Vagina (tissue), 2 donors: ENCODE measurements around the gene MXD3. TPM values are rescaled to one million over a fixed set of nuclear protein-coding genes. Genes with fewer than 3 reads are reported as not detected.

Experiments
- DNase-seq, 2 donors: peaks; one replicate each; pipeline ENCODE4 v3.0.0-alpha.2; 2017; ENCODE audit errors: extremely low spot score in 2 of 2
- H3K27ac ChIP-seq: fragments of 200-600 bp; sonication (generic); one replicate; pipeline ENCODE4 v1.5.1; 2019
- H3K27me3 ChIP-seq: fragments of 200-600 bp; sonication (generic); one replicate; pipeline ENCODE4 v1.5.1; 2019
- H3K36me3 ChIP-seq, 2 donors: fragments of 200-600 bp; sonication (generic); one replicate each; pipeline ENCODE4 v1.5.1; 2017 to 2019
- H3K4me1 ChIP-seq: fragments of 200-600 bp; sonication (generic); one replicate; pipeline ENCODE4 v1.5.1; 2019
- H3K4me3 ChIP-seq, 2 donors: fragments of 200-600 bp; sonication (generic); 1 replicate in 1 of 2; 2 replicates in 1 of 2; pipeline ENCODE4 v1.5.1; 2016 to 2019
- H3K9me3 ChIP-seq: fragments of 200-600 bp; sonication (generic); one replicate; pipeline ENCODE4 v1.5.1; 2019
- POLR2A ChIP-seq, 2 donors: fragments of 450-650 bp; IDR thresholded peaks; one replicate each; pipeline ENCODE4 v1.6.1; 2017; ENCODE audit warnings: antibody characterized with exemption in 2 of 2, mild to moderate bottlenecking in 2 of 2, moderate library complexity in 2 of 2
- POLR2AphosphoS5 ChIP-seq, 2 donors: sonication (generic); formaldehyde crosslinking; IDR thresholded peaks; one replicate each; pipeline ENCODE4 v1.9.0; 2017; ENCODE audit warnings: antibody characterized with exemption in 2 of 2, mild to moderate bottlenecking in 2 of 2, low read depth in 1 of 2; ENCODE audit not compliant: insufficient read depth in 1 of 2
- intact Hi-C: fragments of 100-400 bp; cut with DNase I; formaldehyde crosslinking; loops from one replicate; pipeline ENCODE4 v1.15.1; 2023
- total RNA-seq: library from RNA; depleted of rRNA; stranded (reverse); fragments of >200 nt; gene quantifications from one replicate; pipeline ENCODE4 v1.2.3, GENCODE V29; 2016
- TF ChIP-seq, protein P1 (sequence below), 3 experiments: fragments of 450-650 bp in 2 of 3; fragments of 200-600 bp in 1 of 3; sonication (generic) in 1 of 3; IDR thresholded peaks; one replicate each; pipeline ENCODE4 v1.5.1; 2017 to 2019; ENCODE audit warnings: antibody characterized with exemption in 3 of 3, mild to moderate bottlenecking in 2 of 3, moderate library complexity in 2 of 3

MXD3 gene
- total RNA-seq, 1 donor from 2014 or later = 5.4 TPM

DNA sequence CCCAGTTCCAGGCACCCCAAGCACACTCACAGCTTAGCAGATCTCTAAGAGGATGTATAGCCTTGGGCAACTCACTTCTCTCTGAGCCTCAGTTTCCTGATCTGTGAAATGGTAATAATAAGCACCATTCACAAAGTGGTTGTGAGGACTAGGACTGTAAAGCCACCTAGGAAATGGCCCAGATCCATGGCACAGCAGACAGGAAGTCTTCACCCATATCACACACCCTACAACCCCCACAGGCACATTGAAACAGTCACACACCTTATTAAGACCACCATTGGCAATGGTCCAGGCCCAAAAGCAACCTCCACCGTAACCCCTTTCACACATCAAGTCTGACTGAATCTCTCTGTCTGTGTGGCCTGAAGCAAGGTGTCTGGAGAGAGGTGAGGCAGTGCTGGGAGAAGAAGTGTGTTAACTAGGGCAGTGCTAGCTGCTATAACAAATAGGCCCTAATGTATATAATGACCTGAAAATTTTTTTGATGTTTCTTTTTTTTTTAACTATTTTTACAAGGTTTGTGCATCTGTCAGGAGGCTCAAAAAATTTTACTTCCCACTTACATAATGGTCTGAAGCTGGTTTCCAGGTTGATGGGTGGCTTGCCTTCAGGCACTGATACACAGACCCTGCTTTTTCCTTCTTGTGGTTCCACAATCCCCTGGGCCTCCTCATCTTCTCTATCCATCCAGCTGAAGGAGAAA lies 43.6 kb upstream of the MXD3 start:
- Histone ChIP-seq H3K4me3 (no peak overlapping the region), H3K9me3 (no peaks in the 10 kb centered on the region), H3K4me1 (peaks cover 21% of the 10 kb centered on the region), H3K27me3 (no peaks in the 10 kb centered on the region), H3K27ac (no peak overlapping the region), H3K36me3 (no peaks in the 10 kb centered on the region)
- DNase-seq = no peak
- no peak for TF ChIP-seq POLR2AphosphoS5 (IDR thresholded peaks at IDR 0.05; ENCODE audit: insufficient read depth in 1 of 2, low read depth in 1 of 2)
- TF ChIP-seq POLR2A (IDR thresholded peaks at IDR 0.05) = no peak
- TF ChIP-seq, protein P1, sequence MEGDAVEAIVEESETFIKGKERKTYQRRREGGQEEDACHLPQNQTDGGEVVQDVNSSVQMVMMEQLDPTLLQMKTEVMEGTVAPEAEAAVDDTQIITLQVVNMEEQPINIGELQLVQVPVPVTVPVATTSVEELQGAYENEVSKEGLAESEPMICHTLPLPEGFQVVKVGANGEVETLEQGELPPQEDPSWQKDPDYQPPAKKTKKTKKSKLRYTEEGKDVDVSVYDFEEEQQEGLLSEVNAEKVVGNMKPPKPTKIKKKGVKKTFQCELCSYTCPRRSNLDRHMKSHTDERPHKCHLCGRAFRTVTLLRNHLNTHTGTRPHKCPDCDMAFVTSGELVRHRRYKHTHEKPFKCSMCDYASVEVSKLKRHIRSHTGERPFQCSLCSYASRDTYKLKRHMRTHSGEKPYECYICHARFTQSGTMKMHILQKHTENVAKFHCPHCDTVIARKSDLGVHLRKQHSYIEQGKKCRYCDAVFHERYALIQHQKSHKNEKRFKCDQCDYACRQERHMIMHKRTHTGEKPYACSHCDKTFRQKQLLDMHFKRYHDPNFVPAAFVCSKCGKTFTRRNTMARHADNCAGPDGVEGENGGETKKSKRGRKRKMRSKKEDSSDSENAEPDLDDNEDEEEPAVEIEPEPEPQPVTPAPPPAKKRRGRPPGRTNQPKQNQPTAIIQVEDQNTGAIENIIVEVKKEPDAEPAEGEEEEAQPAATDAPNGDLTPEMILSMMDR (IDR thresholded peaks at IDR 0.05) = no peak
- intact Hi-C loops = no loop called here

DNA sequence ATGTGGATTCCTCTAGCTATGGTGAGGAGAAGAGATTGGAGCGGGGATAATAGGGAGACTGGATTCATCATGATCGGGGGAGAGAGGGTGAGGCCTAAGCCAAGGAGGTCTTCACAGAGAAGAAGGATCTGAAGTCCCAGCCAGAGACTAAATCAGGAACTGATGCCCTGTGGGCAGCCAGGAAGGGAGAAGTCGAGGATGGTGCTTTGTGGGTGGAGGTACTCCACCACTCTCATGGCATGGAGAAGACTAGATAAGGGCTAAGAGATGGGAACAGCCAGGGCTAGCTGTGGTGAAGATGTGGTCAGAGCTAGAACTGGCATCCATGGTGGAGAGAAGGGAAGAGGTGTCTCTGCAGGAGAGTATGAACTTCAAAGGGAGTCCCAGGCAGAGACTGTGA lies 43.0 kb upstream of the MXD3 start:
- DNase-seq = no peak
- H3K27me3 ChIP-seq = no peaks in the 10 kb centered on the region
- no peak overlapping the region for H3K4me3 ChIP-seq
- H3K9me3 ChIP-seq = no peaks in the 10 kb centered on the region
- intact Hi-C loops = no loop called here
- no peaks in the 10 kb centered on the region for H3K36me3 ChIP-seq
- TF ChIP-seq POLR2A (IDR thresholded peaks at IDR 0.05) (no peak), POLR2AphosphoS5 (IDR thresholded peaks at IDR 0.05; ENCODE audit: insufficient read depth in 1 of 2, low read depth in 1 of 2) (no peak)
- TF ChIP-seq, protein P1 (IDR thresholded peaks at IDR 0.05) = no peak
- H3K4me1 ChIP-seq = peaks cover 27% of the 10 kb centered on the region
- no peak overlapping the region for H3K27ac ChIP-seq

DNA sequence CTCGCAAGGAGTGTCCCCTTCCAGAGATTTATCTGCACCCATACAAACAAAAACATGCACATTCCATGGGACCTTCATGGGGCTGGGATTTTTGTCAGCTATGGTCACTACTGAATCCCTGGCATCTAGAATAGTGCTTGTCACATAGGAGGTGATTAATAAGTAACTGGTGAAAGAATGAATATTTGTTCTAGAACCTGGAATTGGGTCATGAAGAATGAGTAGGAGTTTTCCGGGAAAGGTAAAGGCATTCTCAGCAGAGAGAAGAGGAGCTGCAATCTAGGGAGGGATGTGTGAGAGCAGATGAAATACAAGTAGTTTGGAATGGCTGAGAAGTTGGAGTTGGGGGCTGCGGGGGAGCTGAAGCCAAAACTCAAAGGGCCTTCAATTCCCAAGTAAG lies 42.6 kb upstream of the MXD3 start:
- Histone ChIP-seq H3K36me3 (no peaks in the 10 kb centered on the region), H3K27ac (no peak overlapping the region), H3K27me3 (no peaks in the 10 kb centered on the region), H3K9me3 (no peaks in the 10 kb centered on the region), H3K4me1 (peaks cover 31% of the 10 kb centered on the region), H3K4me3 (no peak overlapping the region)
- TF ChIP-seq POLR2A (IDR thresholded peaks at IDR 0.05) (no peak), POLR2AphosphoS5 (IDR thresholded peaks at IDR 0.05; ENCODE audit: insufficient read depth in 1 of 2, low read depth in 1 of 2) (no peak)
- TF ChIP-seq, protein P1 (IDR thresholded peaks at IDR 0.05) = no peak
- intact Hi-C loops = no loop called here
- no peak for DNase-seq

DNA sequence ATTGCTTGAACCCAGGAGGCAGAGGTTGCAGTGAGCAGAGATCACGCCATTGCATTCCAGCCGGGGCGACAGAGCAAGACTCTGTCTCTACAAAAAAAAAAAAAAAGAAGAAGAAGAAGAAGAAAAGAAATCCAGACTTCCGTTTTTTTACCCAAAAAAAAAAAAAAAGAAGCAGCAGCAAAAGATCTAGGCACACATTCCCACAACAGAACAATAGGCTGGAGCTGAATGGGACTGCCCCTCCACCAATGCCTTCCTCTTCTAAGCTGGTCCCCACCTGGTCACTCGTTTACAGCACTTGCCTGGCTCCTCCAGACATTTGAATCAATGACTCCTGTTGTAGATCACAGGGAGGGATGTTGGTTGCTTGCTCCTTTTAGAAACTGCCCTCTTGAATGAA lies 41.4 kb upstream of the MXD3 start:
- no peak for TF ChIP-seq POLR2A (IDR thresholded peaks at IDR 0.05)
- no peak for TF ChIP-seq POLR2AphosphoS5 (IDR thresholded peaks at IDR 0.05; ENCODE audit: insufficient read depth in 1 of 2, low read depth in 1 of 2)
- TF ChIP-seq, protein P1 (IDR thresholded peaks at IDR 0.05) = no peak
- intact Hi-C loops = no loop called here
- Histone ChIP-seq H3K9me3 (no peaks in the 10 kb centered on the region), H3K27ac (no peak overlapping the region), H3K27me3 (no peaks in the 10 kb centered on the region), H3K36me3 (no peaks in the 10 kb centered on the region), H3K4me1 (peaks cover 37% of the 10 kb centered on the region), H3K4me3 (no peak overlapping the region)
- DNase-seq = no peak
